SK-N-SH (cell line): ENCODE measurements around the gene SYCE1L. TPM values are rescaled to one million over a fixed set of nuclear protein-coding genes. Genes with fewer than 3 reads are reported as not detected.

Source experiments
- CHD2 ChIP-seq: fragments of 150-350 bp; IDR thresholded peaks from 2 replicates; pipeline ENCODE4 v1.6.1; 2018; ENCODE audit warnings: low read length; ENCODE audit not compliant: partially characterized antibody
- ELF1 ChIP-seq: IDR thresholded peaks from 2 replicates; pipeline ENCODE4 v1.4.0; 2012
- EP300 ChIP-seq, 2 experiments: IDR thresholded peaks; 2 replicates each; pipeline versions ENCODE4 v1.4.0 to v1.6.1; 2012; ENCODE audit warnings: borderline replicate concordance in 1 of 2, low read depth in 1 of 2, low read length in 1 of 2
- EZH2phosphoT487 ChIP-seq: fragments of 200-600 bp; sonication (generic); IDR thresholded peaks from 2 replicates; pipeline ENCODE4 v1.6.1; 2017; ENCODE audit warnings: low read depth, mixed run types, mild to moderate bottlenecking, antibody characterized with exemption, moderate library complexity, borderline replicate concordance
- FOSL2 ChIP-seq: IDR thresholded peaks from 2 replicates; pipeline ENCODE4 v1.4.0; 2012; ENCODE audit warnings: low read depth, mild to moderate bottlenecking, moderate library complexity, borderline replicate concordance
- FOXM1 ChIP-seq: IDR thresholded peaks from 2 replicates; pipeline ENCODE4 v1.4.0; 2012; ENCODE audit warnings: low read depth, mild to moderate bottlenecking
- GABPA ChIP-seq: IDR thresholded peaks from 2 replicates; pipeline ENCODE4 v1.4.0; 2012; ENCODE audit warnings: low read depth, mild to moderate bottlenecking
- IRF3 ChIP-seq: fragments of 150-350 bp; IDR thresholded peaks from 2 replicates; pipeline ENCODE4 v1.6.1; 2016; ENCODE audit warnings: mild to moderate bottlenecking, low read depth, low read length
- JUND ChIP-seq: IDR thresholded peaks from 2 replicates; pipeline ENCODE4 v1.4.0; 2012
- MEF2A ChIP-seq: IDR thresholded peaks from 2 replicates; pipeline ENCODE4 v1.4.0; 2012; ENCODE audit warnings: low read depth, borderline replicate concordance
- MXI1 ChIP-seq: IDR thresholded peaks from 2 replicates; pipeline ENCODE4 v1.6.1; 2012; ENCODE audit warnings: mild to moderate bottlenecking, low read depth, low read length, improper control_type of control experiment
- RAD21 ChIP-seq: IDR thresholded peaks from 2 replicates; pipeline ENCODE4 v1.6.1; 2012; ENCODE audit warnings: mild to moderate bottlenecking, low read length
- RCOR1 ChIP-seq: fragments of 150-350 bp; IDR thresholded peaks from 2 replicates; pipeline ENCODE4 v1.6.1; 2017; ENCODE audit warnings: antibody characterized with exemption, low read length
- RFX5 ChIP-seq: IDR thresholded peaks from 2 replicates; pipeline ENCODE4 v1.6.1; 2012; ENCODE audit warnings: mild to moderate bottlenecking, improper control_type of control experiment, low read length
- RXRA ChIP-seq: IDR thresholded peaks from 2 replicates; pipeline ENCODE4 v1.4.0; 2012; ENCODE audit warnings: low read depth, mild to moderate bottlenecking, borderline replicate concordance
- SIN3A ChIP-seq: IDR thresholded peaks from 2 replicates; pipeline ENCODE4 v1.6.1; 2012; ENCODE audit warnings: low read depth, mild to moderate bottlenecking, low read length, moderate library complexity, borderline replicate concordance
- SMC3 ChIP-seq: IDR thresholded peaks from 2 replicates; pipeline ENCODE4 v1.6.1; 2012; ENCODE audit warnings: low read depth, low read length, improper control_type of control experiment
- TAF1 ChIP-seq: IDR thresholded peaks from 2 replicates; pipeline ENCODE4 v1.6.1; 2012; ENCODE audit warnings: low read depth, mild to moderate bottlenecking, low read length, moderate library complexity, borderline replicate concordance
- TCF12 ChIP-seq: IDR thresholded peaks from 2 replicates; pipeline ENCODE4 v1.4.0; 2012
- TEAD4 ChIP-seq: IDR thresholded peaks from 2 replicates; pipeline ENCODE4 v1.4.0; 2012; ENCODE audit warnings: mild to moderate bottlenecking, borderline replicate concordance; ENCODE audit not compliant: insufficient read depth
- USF1 ChIP-seq: IDR thresholded peaks from 2 replicates; pipeline ENCODE4 v1.4.0; 2012; ENCODE audit warnings: low read depth, borderline replicate concordance
- USF2 ChIP-seq: fragments of 150-350 bp; IDR thresholded peaks from 2 replicates; pipeline ENCODE4 v1.6.1; 2017; ENCODE audit warnings: antibody characterized with exemption, low read length, low read depth, borderline replicate concordance
- polyA plus RNA-seq, 3 experiments: library from polyadenylated mRNA; depleted of rRNA; stranded (reverse); fragments of >200 nt; gene quantifications; 2 replicates each; pipeline ENCODE4 v1.2.3, GENCODE V29; 2012
- TF ChIP-seq, protein P1 (sequence below): IDR thresholded peaks from 2 replicates; pipeline ENCODE4 v1.4.0; 2012; ENCODE audit warnings: low read depth, borderline replicate concordance
- TF ChIP-seq, protein P2 (sequence below): IDR thresholded peaks from 2 replicates; pipeline ENCODE4; 2012
- TF ChIP-seq, protein P3 (sequence below): IDR thresholded peaks from 2 replicates; pipeline ENCODE4 v1.4.0; 2012; ENCODE audit warnings: low read depth

SYCE1L gene
- polyA plus RNA-seq, 1 of the 3 experiments (the other 2 are of a cell fraction) = 3.5 TPM

- peak; percentile 66 for TF ChIP-seq IRF3
- no peak for TF ChIP-seq FOXM1
- no peak for TF ChIP-seq SMC3
- TF ChIP-seq USF2 = no peak
- no peak; the same call in 1 of the 2 replicates for TF ChIP-seq TAF1
- no peak for TF ChIP-seq RAD21
- TF ChIP-seq, protein P1, sequence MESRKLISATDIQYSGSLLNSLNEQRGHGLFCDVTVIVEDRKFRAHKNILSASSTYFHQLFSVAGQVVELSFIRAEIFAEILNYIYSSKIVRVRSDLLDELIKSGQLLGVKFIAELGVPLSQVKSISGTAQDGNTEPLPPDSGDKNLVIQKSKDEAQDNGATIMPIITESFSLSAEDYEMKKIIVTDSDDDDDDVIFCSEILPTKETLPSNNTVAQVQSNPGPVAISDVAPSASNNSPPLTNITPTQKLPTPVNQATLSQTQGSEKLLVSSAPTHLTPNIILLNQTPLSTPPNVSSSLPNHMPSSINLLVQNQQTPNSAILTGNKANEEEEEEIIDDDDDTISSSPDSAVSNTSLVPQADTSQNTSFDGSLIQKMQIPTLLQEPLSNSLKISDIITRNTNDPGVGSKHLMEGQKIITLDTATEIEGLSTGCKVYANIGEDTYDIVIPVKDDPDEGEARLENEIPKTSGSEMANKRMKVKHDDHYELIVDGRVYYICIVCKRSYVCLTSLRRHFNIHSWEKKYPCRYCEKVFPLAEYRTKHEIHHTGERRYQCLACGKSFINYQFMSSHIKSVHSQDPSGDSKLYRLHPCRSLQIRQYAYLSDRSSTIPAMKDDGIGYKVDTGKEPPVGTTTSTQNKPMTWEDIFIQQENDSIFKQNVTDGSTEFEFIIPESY = no peak
- TF ChIP-seq GABPA = peak; percentile 91
- TF ChIP-seq EZH2phosphoT487 = no peak
- no peak for TF ChIP-seq JUND
- TF ChIP-seq TCF12 = no peak
- TF ChIP-seq RCOR1 = no peak
- no peak for TF ChIP-seq TEAD4
- TF ChIP-seq EP300 (IDR thresholded peaks at IDR 0.05; ENCODE audit: borderline replicate concordance in 1 of 2, low read depth in 1 of 2, low read length in 1 of 2) = no peak; a peak in 1 of 4 replicates
- TF ChIP-seq, protein P2, sequence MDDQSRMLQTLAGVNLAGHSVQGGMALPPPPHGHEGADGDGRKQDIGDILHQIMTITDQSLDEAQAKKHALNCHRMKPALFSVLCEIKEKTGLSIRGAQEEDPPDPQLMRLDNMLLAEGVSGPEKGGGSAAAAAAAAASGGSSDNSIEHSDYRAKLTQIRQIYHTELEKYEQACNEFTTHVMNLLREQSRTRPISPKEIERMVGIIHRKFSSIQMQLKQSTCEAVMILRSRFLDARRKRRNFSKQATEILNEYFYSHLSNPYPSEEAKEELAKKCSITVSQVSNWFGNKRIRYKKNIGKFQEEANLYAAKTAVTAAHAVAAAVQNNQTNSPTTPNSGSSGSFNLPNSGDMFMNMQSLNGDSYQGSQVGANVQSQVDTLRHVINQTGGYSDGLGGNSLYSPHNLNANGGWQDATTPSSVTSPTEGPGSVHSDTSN = peak; percentile 98
- no peak for TF ChIP-seq MEF2A
- TF ChIP-seq ELF1 = peak; percentile 99
- no peak for TF ChIP-seq USF1
- TF ChIP-seq, protein P3, sequence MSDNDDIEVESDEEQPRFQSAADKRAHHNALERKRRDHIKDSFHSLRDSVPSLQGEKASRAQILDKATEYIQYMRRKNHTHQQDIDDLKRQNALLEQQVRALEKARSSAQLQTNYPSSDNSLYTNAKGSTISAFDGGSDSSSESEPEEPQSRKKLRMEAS = peak; percentile 33
- TF ChIP-seq MXI1 = peak; percentile 74
- TF ChIP-seq RXRA = no peak
- peak; percentile 58 for TF ChIP-seq CHD2
- 0 out of 2 replicates have a peak, but pooled peaks have one; percentile 39 for TF ChIP-seq SIN3A
- TF ChIP-seq FOSL2 = no peak
- no peak; the same call in 1 of the 2 replicates for TF ChIP-seq RFX5
These were observed 8.5 kb upstream of the SYCE1L start, which contains the start of gene MON1B (continued) for GRCh38 chr16:77190478-77191258.
